ENCODE results near the gene CROCC2.

- TF ChIP-seq CTCF (IDR thresholded peaks at IDR 0.05), result no peak
- TF ChIP-seq POLR2A (IDR thresholded peaks at IDR 0.05), result no peak
These were observed 34.8 kb upstream of the CROCC2 start for GRCh38 chr2:240871071-240871958.

All from sigmoid colon (tissue), 3 donors.